ENCODE results near the gene LONRF2. TPM values are rescaled to one million over a fixed set of nuclear protein-coding genes. Genes with fewer than 3 reads are reported as not detected.
A peak's percentile ranks its signal among the peaks of the same experiment; 100 is the strongest.

The LONRF2 gene
- total RNA-seq, 1 experiment from 2014 or later, result 2.7 TPM

GRCh38 chr2:100266126-100266525 lies 56.2 kb downstream of the LONRF2 start:
- Histone ChIP-seq H3K27me3 (ENCODE audit: insufficient read depth, low read length) (no peaks in the 10 kb centered on the region), H3K18ac (ENCODE audit: insufficient read length, low read depth, low read length) (no peak overlapping the region), H3K14ac (ENCODE audit: insufficient read depth, low read length) (no peak overlapping the region), H3K27ac (ENCODE audit: insufficient read length, low read depth, low read length) (no peak overlapping the region), H3K79me2 (ENCODE audit: insufficient read depth, low read length) (no peaks in the 10 kb centered on the region), H2AFZ (ENCODE audit: low read length) (no peak overlapping the region), H2AK5ac (ENCODE audit: insufficient read length, low read length) (no peak overlapping the region), H3K56ac (ENCODE audit: insufficient read length, low read depth, low read length) (no peak overlapping the region), H4K8ac (replicated peaks; ENCODE audit: insufficient read length, low read depth, low read length) (no peak overlapping the region), H4K5ac (ENCODE audit: insufficient read length, low read depth, low read length) (no peak overlapping the region), H4K20me1 (ENCODE audit: control insufficient read depth, insufficient read depth, insufficient read length) (no peaks in the 10 kb centered on the region), H2BK12ac (ENCODE audit: insufficient read length, low read depth, low read length) (no peak overlapping the region), H3K4me2 (ENCODE audit: insufficient read depth, insufficient read length, low read length) (no peak overlapping the region), H3K9me3 (ENCODE audit: control insufficient read depth, low read depth, low read length) (no peaks in the 10 kb centered on the region), H3K4ac (ENCODE audit: low read depth, low read length) (no peak overlapping the region), H2BK120ac (ENCODE audit: low read depth, low read length, poor library complexity, severe bottlenecking) (no peak overlapping the region), H3K4me1 (ENCODE audit: insufficient read depth, low read length) (no peaks in the 10 kb centered on the region), H2BK15ac (ENCODE audit: low read depth, low read length) (no peak overlapping the region), H3T11ph (ENCODE audit: low read length) (no peak overlapping the region), H4K91ac (ENCODE audit: insufficient read length, low read depth, low read length) (no peak overlapping the region), H3K23ac (ENCODE audit: insufficient read length, low read depth, low read length) (no peak overlapping the region), H2BK5ac (ENCODE audit: insufficient read length, low read length) (no peak overlapping the region), H3K23me2 (ENCODE audit: insufficient read length, low read depth, low read length, poor library complexity, severe bottlenecking) (no peaks in the 10 kb centered on the region), H2BK20ac (ENCODE audit: low read depth, low read length, poor library complexity, severe bottlenecking) (no peak overlapping the region), H3K9ac (ENCODE audit: extremely low read depth, insufficient read length, low read length) (no peak overlapping the region), H3K79me1 (ENCODE audit: insufficient read depth, low read depth, low read length, poor library complexity, severe bottlenecking) (no peaks in the 10 kb centered on the region)
- Mint-ChIP-seq H3K27ac (peak overlapping the region in 2 of 3 experiments; percentile 19 to 40; a peak in 2 of 7 replicates), H3K9me3 (peaks cover 8% of the 10 kb centered on the region in 2 experiments; a peak in 4 of 5 replicates), H3K4me1 (peaks cover 8 to 9% of the 10 kb centered on the region in 2 experiments; a peak in 3 of 4 replicates), H3K4me3 (no peak overlapping the region), H3K36me3 (ENCODE audit: insufficient read depth in 1 of 3, low read depth in 3 of 3) (peaks cover 0 to 6% (median 3%) of the 10 kb centered on the region in 3 experiments; a peak in 4 of 7 replicates), H3K27me3 (ENCODE audit: low read depth) (no peaks in the 10 kb centered on the region; the same call in 1 of the 2 replicates)
- TF ChIP-seq, protein P1, sequence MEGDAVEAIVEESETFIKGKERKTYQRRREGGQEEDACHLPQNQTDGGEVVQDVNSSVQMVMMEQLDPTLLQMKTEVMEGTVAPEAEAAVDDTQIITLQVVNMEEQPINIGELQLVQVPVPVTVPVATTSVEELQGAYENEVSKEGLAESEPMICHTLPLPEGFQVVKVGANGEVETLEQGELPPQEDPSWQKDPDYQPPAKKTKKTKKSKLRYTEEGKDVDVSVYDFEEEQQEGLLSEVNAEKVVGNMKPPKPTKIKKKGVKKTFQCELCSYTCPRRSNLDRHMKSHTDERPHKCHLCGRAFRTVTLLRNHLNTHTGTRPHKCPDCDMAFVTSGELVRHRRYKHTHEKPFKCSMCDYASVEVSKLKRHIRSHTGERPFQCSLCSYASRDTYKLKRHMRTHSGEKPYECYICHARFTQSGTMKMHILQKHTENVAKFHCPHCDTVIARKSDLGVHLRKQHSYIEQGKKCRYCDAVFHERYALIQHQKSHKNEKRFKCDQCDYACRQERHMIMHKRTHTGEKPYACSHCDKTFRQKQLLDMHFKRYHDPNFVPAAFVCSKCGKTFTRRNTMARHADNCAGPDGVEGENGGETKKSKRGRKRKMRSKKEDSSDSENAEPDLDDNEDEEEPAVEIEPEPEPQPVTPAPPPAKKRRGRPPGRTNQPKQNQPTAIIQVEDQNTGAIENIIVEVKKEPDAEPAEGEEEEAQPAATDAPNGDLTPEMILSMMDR (conservative IDR thresholded peaks at IDR 0.05), result no peak
- WGBS (ENCODE audit: extremely low coverage, insufficient read length, low lambda C conversion rate), result no CpG with 5 or more reads among the region's 7 CpGs
- no peak for DNase-seq

Measured in H9 (cell line).